Measurements from ENCODE around the gene NFYC.

NFYC gene

DNA sequence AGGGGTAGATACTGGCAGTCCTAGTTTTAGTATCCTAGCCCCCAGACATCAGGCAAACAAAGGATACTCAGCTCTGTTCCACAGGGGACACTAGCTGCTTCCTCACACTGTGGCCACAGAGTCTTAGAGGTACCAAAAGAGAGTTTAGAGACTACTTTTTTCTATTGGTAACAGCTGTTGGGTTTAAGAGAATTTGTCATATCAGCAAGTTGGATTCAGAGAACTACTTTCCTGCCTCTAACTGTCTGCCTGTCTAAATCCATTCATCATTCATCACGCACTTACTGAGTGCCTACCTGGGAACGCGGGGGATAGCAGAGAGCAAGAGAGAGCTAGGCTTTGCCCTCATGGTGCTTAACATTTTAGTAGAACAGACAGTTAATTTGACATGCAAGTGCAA lies 65.0 kb downstream of the NFYC start:
- no peak for TF ChIP-seq CTCF (IDR thresholded peaks at IDR 0.05; ENCODE audit: low read depth, low read length, missing control alignments)
- DNase-seq = no peak
- Histone ChIP-seq H3K4me3 (ENCODE audit: low read depth, low read length) (no peak overlapping the region), H3K36me3 (replicated peaks) (peaks cover 44% of the 10 kb centered on the region), H3K27me3 (replicated peaks) (no peaks in the 10 kb centered on the region), H3K27ac (no peak overlapping the region)
- in situ Hi-C loops (cut with HindIII; ENCODE audit: low pct_ligation_motif_present, low sequenced_read_pairs) = no loop called here

GRCh38 chr1:40757084-40757483 lies 65.6 kb downstream of the NFYC start:
- H3K36me3 ChIP-seq (replicated peaks) = peaks cover 44% of the 10 kb centered on the region
- no peak overlapping the region for H3K27ac ChIP-seq
- in situ Hi-C loops (cut with HindIII; ENCODE audit: low pct_ligation_motif_present, low sequenced_read_pairs) = no loop called here
- DNase-seq = no peak
- H3K4me3 ChIP-seq (ENCODE audit: low read depth, low read length) = no peak overlapping the region
- TF ChIP-seq CTCF (IDR thresholded peaks at IDR 0.05; ENCODE audit: low read depth, low read length, missing control alignments) = no peak
- H3K27me3 ChIP-seq (replicated peaks) = no peaks in the 10 kb centered on the region

DNA sequence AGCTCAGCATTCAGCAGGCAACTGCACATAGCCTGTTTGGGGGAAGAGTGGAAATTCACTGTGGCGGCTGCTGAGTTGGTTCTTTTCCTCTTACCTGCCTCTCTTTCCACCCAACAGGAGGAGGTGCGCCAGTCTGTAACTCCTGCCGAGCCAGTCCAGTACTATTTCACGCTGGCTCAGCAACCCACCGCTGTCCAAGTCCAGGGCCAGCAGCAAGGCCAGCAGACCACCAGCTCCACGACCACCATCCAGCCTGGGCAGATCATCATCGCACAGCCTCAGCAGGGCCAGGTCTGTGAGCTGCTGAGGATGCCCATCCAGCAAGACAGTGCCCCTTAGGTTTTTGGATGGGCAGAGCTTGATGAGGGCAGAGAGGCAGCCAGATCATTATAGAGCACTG lies 66.5 kb downstream of the NFYC start:
- Histone ChIP-seq H3K4me3 (ENCODE audit: low read depth, low read length) (no peak overlapping the region), H3K36me3 (replicated peaks) (peaks cover 42% of the 10 kb centered on the region), H3K27ac (no peak overlapping the region), H3K27me3 (replicated peaks) (no peaks in the 10 kb centered on the region)
- no peak for TF ChIP-seq CTCF (IDR thresholded peaks at IDR 0.05; ENCODE audit: low read depth, low read length, missing control alignments)
- in situ Hi-C loops (cut with HindIII; ENCODE audit: low pct_ligation_motif_present, low sequenced_read_pairs) = no loop called here
- no peak for DNase-seq

DNA sequence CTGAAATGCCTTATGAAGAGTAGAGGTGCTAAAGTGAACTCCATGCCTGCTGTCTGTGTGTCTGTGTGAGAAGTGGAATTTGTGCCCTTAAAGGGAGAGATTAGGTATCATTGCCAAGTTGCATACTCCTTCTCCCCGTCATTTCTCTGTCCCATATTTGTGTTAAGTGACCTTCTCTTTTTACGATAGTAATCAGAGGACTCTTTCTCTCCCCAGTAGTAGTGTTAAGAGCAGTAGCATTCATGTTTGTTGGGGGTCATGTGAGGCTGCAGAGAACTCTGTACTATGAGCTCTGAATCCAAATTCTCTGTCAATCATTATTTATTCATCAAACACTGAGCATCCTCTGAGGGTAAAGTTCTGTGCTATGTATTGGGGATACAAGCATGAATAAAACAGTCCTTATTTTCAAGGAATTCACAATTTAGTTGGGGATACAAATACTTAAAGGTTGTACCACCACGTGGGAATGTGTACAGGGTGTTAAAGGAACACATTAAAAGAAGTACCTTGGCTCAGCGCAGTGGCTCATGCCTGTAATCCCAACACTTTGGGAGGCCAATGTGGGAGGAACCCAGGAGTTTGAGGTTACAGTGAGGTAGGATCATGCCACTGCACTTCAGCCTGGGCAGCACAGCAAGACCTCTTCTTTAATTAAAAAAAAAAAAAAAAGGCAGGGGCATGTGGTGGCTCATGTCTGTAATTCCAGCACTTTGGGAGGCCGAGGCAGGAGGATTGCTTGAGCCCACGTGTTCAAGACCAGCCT lies 67.3 kb downstream of the NFYC start:
- Histone ChIP-seq H3K27me3 (replicated peaks) (no peaks in the 10 kb centered on the region), H3K36me3 (replicated peaks) (peaks cover 40% of the 10 kb centered on the region)

DNA sequence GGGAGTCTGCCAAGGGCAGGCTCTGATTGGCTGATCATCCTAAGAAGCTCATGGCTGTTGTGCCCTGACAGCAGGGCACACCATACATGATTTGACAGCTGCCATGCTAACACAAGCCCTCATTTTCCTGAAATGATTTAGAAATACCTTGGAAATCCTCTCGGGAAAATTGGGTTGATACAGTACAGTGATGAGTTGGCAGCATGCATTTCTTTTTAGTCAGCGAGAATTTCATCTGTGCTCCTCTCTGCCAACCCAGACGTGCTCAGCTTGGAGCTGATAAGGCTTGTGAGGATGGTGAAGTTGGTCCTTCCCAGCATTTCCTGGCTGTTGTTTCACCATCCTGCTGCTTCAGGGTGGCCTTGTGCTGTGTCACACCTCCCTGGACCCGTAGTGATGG lies 69.5 kb downstream of the NFYC start:
- TF ChIP-seq CTCF (IDR thresholded peaks at IDR 0.05; ENCODE audit: low read depth, low read length, missing control alignments) = no peak
- H3K36me3 ChIP-seq (replicated peaks) = peaks cover 25% of the 10 kb centered on the region
- H3K27ac ChIP-seq = no peak overlapping the region
- in situ Hi-C loops (cut with HindIII; ENCODE audit: low pct_ligation_motif_present, low sequenced_read_pairs) = no loop called here
- no peak for DNase-seq
- H3K4me3 ChIP-seq (ENCODE audit: low read depth, low read length) = no peak overlapping the region
- no peaks in the 10 kb centered on the region for H3K27me3 ChIP-seq (replicated peaks)

More for the DNA sequence above, 67.3 kb downstream of the NFYC start:
- H3K4me3 ChIP-seq (ENCODE audit: low read depth, low read length) = no peak overlapping the region
- TF ChIP-seq CTCF (IDR thresholded peaks at IDR 0.05; ENCODE audit: low read depth, low read length, missing control alignments) = no peak
- no peak for DNase-seq
- in situ Hi-C loops (cut with HindIII; ENCODE audit: low pct_ligation_motif_present, low sequenced_read_pairs) = no loop called here
- H3K27ac ChIP-seq = no peak overlapping the region

All from brain microvascular endothelial cell (primary cell).